IPS-NIHi11 (cell line): ENCODE data around the gene G0S2.
"Not testable (repeated sequence)": the region's sequence is repeated elsewhere in the genome, so short reads cannot be mapped to it uniquely, and the experiment has no call there.

Source experiments
- DNase-seq: peaks from one replicate; pipeline ENCODE4 v3.0.0; 2012; ENCODE audit warnings: mixed read lengths, low spot score

Gene G0S2

GRCh38 chr1:209678981-209679539, 3.8 kb downstream of the G0S2 start:
- no peak for DNase-seq

GRCh38 chr1:209685821-209686220, 10.6 kb downstream of the G0S2 start:
- DNase-seq = no peak

GRCh38 chr1:209686322-209686721, 11.1 kb downstream of the G0S2 start:
- no peak for DNase-seq

- no peak for DNase-seq
These were observed 13.6 kb downstream of the G0S2 start for GRCh38 chr1:209688746-209689234.

- DNase-seq = no peak
These were observed 14.3 kb downstream of the G0S2 start for GRCh38 chr1:209689477-209689876.

- no peak for DNase-seq
These were observed 16.0 kb downstream of the G0S2 start for GRCh38 chr1:209691237-209691636.

GRCh38 chr1:209692296-209692695, 17.1 kb downstream of the G0S2 start:
- no peak for DNase-seq

- peak; percentile 79 for DNase-seq
These were observed 17.7 kb downstream of the G0S2 start for GRCh38 chr1:209692745-209693504.

GRCh38 chr1:209696673-209697072, 21.5 kb downstream of the G0S2 start:
- no peak for DNase-seq

GRCh38 chr1:209697126-209697525, 21.9 kb downstream of the G0S2 start:
- no peak for DNase-seq

- not testable (repeated sequence) for DNase-seq
These were observed 25.5 kb downstream of the G0S2 start for GRCh38 chr1:209700686-209701085.

GRCh38 chr1:209702832-209703231, 27.6 kb downstream of the G0S2 start:
- DNase-seq = no peak

- DNase-seq = no peak
These were observed 28.8 kb downstream of the G0S2 start for GRCh38 chr1:209703834-209704504.

- DNase-seq = no peak
These were observed 29.4 kb downstream of the G0S2 start, which contains the start of gene HSD11B1 for GRCh38 chr1:209704584-209704983. TSS of gene HSD11B1 (plus strand) at chr1:209704846. CDS start at chr1:209704943, 97 bp downstream.

- no peak for DNase-seq
These were observed 29.9 kb downstream of the G0S2 start for GRCh38 chr1:209705033-209705598.

- DNase-seq = no peak
These were observed 31.4 kb downstream of the G0S2 start for GRCh38 chr1:209706622-209707021.

- DNase-seq = no peak
These were observed 32.1 kb downstream of the G0S2 start for GRCh38 chr1:209707308-209707707.

- no peak for DNase-seq
These were observed 33.1 kb downstream of the G0S2 start for GRCh38 chr1:209708297-209708696.

- DNase-seq = no peak
These were observed 34.9 kb downstream of the G0S2 start for GRCh38 chr1:209710093-209710492.

GRCh38 chr1:209710847-209711246, 35.6 kb downstream of the G0S2 start:
- DNase-seq = no peak

GRCh38 chr1:209714338-209714737, 39.1 kb downstream of the G0S2 start:
- DNase-seq = no peak

GRCh38 chr1:209715314-209715713, 40.1 kb downstream of the G0S2 start:
- no peak for DNase-seq

GRCh38 chr1:209717818-209718217, 42.6 kb downstream of the G0S2 start:
- no peak for DNase-seq
